ENCODE results near the gene CPEB3.
"Not testable (repeated sequence)": the region's sequence is repeated elsewhere in the genome, so short reads cannot be mapped to it uniquely, and the experiment has no call there.

Gene CPEB3

DNA sequence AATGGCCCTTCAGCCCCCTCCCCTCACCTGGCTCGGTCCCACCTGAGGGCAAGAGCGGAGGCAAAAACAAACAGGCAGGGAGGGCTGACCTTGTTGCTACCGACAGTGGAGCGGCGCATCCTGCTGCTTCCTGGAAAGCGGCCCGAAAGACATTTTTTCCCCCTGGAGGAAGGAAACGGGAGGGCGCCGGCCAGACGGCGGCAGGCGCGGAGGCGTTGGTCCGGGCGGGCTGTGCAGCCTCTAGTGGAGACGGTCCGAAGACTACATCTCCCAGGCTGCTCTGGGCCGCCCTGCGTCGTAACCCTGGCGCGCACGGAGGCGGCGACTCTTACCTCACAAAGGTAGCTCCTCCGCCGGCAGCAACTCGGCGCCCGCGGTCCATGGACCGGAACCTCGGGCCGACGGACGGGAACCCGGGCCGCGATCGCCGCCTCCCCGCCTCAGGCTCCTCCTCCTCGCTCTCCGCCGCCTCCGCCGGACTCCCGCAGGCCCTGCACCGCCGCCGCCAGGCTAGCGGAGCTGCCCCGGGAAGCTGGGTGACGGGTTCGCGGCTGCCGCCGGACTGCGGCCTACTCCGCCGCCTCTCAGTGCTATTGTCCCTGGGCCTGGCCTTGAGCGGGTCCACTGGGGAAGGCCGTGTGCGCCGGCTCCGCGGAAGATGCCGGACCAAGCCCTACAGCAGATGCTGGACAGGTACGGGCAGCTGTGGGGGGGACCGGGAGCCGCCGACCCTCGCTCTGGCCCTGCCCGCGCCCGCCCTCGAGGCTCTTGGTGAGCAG lies at the start of gene CPEB3, which contains the start of gene MARCHF5:
TSS of gene CPEB3 (minus strand) at position 242 of the 779 bp plus-strand sequence. CDS start 50,728 bp downstream, outside the sequence.
TSS of gene MARCHF5 (plus strand) at position 331 of the 779 bp plus-strand sequence. CDS start at position 659, 328 bp downstream.
- TF ChIP-seq CTCF (IDR thresholded peaks at IDR 0.05), result peak; percentile 63
- peak; percentile 97 for DNase-seq (ENCODE audit: low spot score)
- H3K4me3 ChIP-seq, result peak within 1 kb of the TSS; percentile 98
- H3K27ac ChIP-seq, result peak within 1 kb of the TSS; percentile 87 to 95

DNA sequence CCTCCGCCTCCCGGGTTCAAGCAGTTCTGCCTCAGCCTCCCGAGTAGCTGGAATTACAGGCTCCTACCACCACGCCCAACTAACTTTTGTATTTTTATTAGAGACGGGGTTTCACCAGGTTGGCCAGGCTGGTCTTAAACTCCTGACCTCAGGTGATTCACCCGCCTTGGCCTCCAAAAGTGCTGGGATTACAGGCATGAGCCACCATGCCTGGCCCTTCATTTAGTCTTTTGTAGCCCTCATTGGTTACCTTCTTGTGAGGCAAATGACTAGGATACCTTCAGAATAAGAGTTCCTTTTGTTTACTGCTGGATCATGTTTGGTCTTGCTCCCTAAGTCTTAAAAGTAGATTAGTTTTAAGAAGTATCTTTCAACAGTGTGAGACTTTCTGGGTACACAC lies 39.0 kb upstream of the CPEB3 start:
- not testable (repeated sequence) for H3K27ac ChIP-seq; DNase-seq (ENCODE audit: low spot score); H3K4me3 ChIP-seq

DNA sequence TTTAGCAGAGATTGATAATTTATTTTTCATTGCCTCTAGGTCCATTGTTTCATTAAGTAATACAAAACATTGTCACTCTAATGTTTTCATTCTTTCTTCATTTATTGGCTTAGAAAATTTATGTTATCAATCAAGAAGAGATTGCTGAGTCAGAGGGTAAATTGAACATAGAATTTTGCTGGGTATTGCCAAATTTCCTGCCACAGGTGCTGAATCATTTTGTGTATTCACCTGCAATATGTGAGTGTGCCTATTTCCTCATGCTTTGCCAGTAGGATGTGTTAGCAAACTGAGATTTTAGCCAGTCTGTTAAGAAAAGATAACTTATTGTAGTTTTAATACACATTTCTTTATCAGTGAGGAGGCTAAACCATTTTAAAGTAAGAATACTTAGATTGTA lies 38.1 kb upstream of the CPEB3 start:
- Histone ChIP-seq H3K4me3 (no peak overlapping the region), H3K27ac (no peak overlapping the region)
- no peak for DNase-seq (ENCODE audit: low spot score)
- no peak for TF ChIP-seq CTCF (IDR thresholded peaks at IDR 0.05)

- Histone ChIP-seq H3K4me3 (no peak overlapping the region), H3K27ac (no peak overlapping the region)
- no peak for DNase-seq (ENCODE audit: low spot score)
- TF ChIP-seq CTCF (IDR thresholded peaks at IDR 0.05), result no peak
Observed at GRCh38 chr10:92327445-92328433, 36.9 kb upstream of the CPEB3 start.

DNA sequence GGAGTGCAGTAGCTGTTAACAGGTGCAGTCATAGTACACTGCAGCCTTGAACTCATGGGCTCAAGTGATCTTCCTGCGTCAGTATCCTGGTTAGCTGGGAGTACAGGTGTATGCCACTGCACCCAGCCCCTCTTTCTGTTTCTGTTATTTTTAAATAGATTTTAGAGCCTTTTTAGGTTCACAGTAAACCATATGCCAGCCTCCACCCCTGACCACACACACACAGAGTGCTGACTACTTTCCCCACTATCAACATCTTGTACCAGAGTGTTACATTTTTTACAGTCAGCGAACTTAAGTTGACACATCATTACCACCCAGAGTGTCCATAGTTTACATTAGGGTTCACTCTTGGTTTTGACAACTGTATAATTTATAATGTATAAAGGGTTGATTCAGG lies 32.2 kb upstream of the CPEB3 start:
- TF ChIP-seq CTCF (IDR thresholded peaks at IDR 0.05), result no peak
- no peak overlapping the region for H3K4me3 ChIP-seq
- DNase-seq (ENCODE audit: low spot score), result no peak
- H3K27ac ChIP-seq, result no peak overlapping the region

GRCh38 chr10:92316610-92317009 lies 25.7 kb upstream of the CPEB3 start:
- Histone ChIP-seq H3K4me3 (no peak overlapping the region), H3K27ac (no peak overlapping the region)
- DNase-seq (ENCODE audit: low spot score), result no peak
- TF ChIP-seq CTCF (IDR thresholded peaks at IDR 0.05), result no peak

- no peak for DNase-seq (ENCODE audit: low spot score)
- no peak overlapping the region for H3K27ac ChIP-seq
- no peak for TF ChIP-seq CTCF (IDR thresholded peaks at IDR 0.05)
- H3K4me3 ChIP-seq, result no peak overlapping the region
Observed at GRCh38 chr10:92313750-92314149, 22.9 kb upstream of the CPEB3 start.
